Measurements from ENCODE around the gene SLC19A1.

DNA sequence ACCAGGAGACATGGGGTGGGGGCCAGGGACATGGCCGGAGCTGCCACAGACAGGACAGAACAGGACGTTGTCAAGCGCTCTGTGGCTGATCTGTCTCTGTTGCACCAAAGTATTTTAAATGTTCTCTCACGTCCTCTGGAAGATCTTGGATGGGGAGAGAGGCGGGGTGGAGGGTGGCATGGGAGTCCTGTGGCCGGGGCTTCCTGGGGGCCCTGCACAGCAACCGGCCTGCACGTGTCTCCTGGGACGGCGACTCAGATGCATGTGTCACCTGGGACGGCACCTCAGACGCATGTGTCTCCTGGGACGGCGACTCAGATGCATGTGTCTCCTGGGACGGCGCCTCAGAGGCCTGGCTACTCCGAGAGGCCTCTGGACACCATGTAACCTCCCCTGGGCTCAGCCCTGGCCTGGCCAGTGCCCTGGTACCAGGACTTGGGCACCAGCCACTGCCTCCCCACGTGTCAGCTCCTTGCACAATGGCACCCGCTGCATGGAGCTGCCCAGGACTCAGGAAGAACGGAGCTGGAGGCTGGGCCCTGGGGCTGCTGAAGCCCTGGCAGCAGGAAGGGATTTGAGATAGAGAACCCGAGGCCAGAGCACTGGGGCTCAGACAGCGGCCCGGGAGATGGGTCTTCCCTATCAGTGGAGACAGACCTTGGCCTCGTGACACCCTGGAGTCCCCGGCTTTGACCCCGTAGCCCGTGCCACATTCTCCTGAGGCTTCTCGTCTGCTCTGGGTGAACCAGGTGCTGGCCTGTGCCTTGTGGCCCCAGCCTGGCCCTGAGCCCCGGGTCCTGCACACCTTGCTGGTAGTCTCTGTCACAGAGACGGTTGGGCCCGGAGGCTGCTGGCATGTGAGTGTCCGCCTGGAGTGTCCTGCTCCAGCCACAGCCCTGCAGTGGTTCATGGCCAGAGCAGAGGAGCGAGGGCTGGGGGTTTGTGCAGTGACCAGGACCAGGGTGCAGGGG is 14.7 kb upstream of the SLC19A1 start:
- TF ChIP-seq POLR2AphosphoS5 (IDR thresholded peaks at IDR 0.05; ENCODE audit: low read depth, low read length) (no peak), POLR2A (IDR thresholded peaks at IDR 0.05; ENCODE audit: low read depth, low read length) (no peak)
